Right atrium auricular region (tissue), 2 donors: Measurements from ENCODE around the gene ITFG1. TPM values are rescaled to one million over a fixed set of nuclear protein-coding genes. Genes with fewer than 3 reads are reported as not detected.
A peak's percentile ranks its signal among the peaks of the same experiment; 100 is the strongest.
"Not testable (repeated sequence)": the region's sequence is repeated elsewhere in the genome, so short reads cannot be mapped to it uniquely, and the experiment has no call there.

Source experiments
- DNase-seq: peaks from one replicate; pipeline ENCODE4 v3.0.0-alpha.2; 2019; ENCODE audit warnings: low spot score
- H3K27ac ChIP-seq, 2 donors: fragments of 200-600 bp; sonication (generic); 1 replicate in 1 of 2; 2 replicates in 1 of 2; pipeline ENCODE4 v1.5.1; 2016 to 2019
- H3K27me3 ChIP-seq, 2 donors: fragments of 200-600 bp; sonication (generic); one replicate each; pipeline versions ENCODE4 v1.5.1 to v1.6.0; 2017 to 2019
- H3K36me3 ChIP-seq: fragments of 200-600 bp; sonication (generic); one replicate; pipeline ENCODE4 v1.5.1; 2016
- H3K4me1 ChIP-seq, 2 donors: fragments of 200-600 bp; sonication (generic); one replicate each; pipeline versions ENCODE4 v1.5.1 to v1.6.0; 2017 to 2019
- H3K4me3 ChIP-seq, 2 donors: fragments of 200-600 bp; sonication (generic); 1 replicate in 1 of 2; 2 replicates in 1 of 2; pipeline ENCODE4 v1.5.1; 2017 to 2019; ENCODE audit warnings: mild to moderate bottlenecking in 1 of 2, moderate library complexity in 1 of 2
- H3K9me3 ChIP-seq, 2 donors: fragments of 200-600 bp; sonication (generic); one replicate each; pipeline ENCODE4 v1.5.1; 2019
- CTCF ChIP-seq, 2 donors: fragments of 200-600 bp; sonication (generic); IDR thresholded peaks; one replicate each; pipeline ENCODE4 v1.5.1; 2019; ENCODE audit warnings: antibody characterized with exemption in 2 of 2
- total RNA-seq, 2 donors: library from RNA; depleted of rRNA; stranded (reverse); fragments of >200 nt; gene quantifications; one replicate each; pipeline ENCODE4 v1.1.0, GENCODE V29; 2016

The ITFG1 gene
- total RNA-seq, 2 donors from 2014 or later: 40.3 to 79.6 TPM

GRCh38 chr16:47470211-47470610 is 9.3 kb upstream of the ITFG1 start:
- H3K9me3 ChIP-seq: no peaks in the 10 kb centered on the region
- no peaks in the 10 kb centered on the region for H3K27me3 ChIP-seq
- no peak for TF ChIP-seq CTCF (IDR thresholded peaks at IDR 0.05)
- H3K4me3 ChIP-seq: no peak overlapping the region
- no peak overlapping the region for H3K27ac ChIP-seq
- H3K4me1 ChIP-seq: peaks cover 0 to 40% of the 10 kb centered on the region in 2 donors
- DNase-seq: no peak
- H3K36me3 ChIP-seq: no peaks in the 10 kb centered on the region

- Histone ChIP-seq H3K4me3 (no peak overlapping the region), H3K27ac (no peak overlapping the region), H3K27me3 (no peaks in the 10 kb centered on the region), H3K9me3 (no peaks in the 10 kb centered on the region), H3K36me3 (no peaks in the 10 kb centered on the region), H3K4me1 (peaks cover 0 to 43% of the 10 kb centered on the region in 2 donors)
- no peak for DNase-seq
- no peak for TF ChIP-seq CTCF (IDR thresholded peaks at IDR 0.05)
Measured at GRCh38 chr16:47469227-47469626, 8.4 kb upstream of the ITFG1 start.

- not testable (repeated sequence) for H3K4me3 ChIP-seq, DNase-seq, H3K9me3 ChIP-seq, H3K27ac ChIP-seq, H3K36me3 ChIP-seq, H3K27me3 ChIP-seq
- peaks cover 0 to 54% of the 10 kb centered on the region in 2 donors for H3K4me1 ChIP-seq
Measured at GRCh38 chr16:47468070-47468689, 7.3 kb upstream of the ITFG1 start.

DNA sequence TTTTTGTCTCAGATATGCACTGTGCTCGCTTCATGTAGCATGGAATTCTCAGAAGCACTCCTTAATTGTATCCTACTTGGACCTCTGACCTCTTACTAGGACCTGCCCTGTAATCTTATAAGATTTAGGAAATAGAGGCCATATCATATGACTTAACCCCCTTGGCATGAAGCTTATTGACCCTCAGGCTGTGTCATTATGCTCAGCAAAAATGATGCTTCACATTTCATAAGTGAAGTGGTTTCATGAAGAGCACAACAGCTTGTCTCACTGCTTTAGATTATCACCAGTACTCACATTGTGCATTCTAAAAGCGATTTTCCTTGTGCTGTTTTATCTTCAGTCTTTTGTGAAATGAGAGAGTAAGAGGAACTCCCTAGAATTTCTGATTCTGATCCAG is 6.6 kb upstream of the ITFG1 start:
- Histone ChIP-seq H3K4me3 (no peak overlapping the region), H3K36me3 (no peaks in the 10 kb centered on the region), H3K27ac (no peak overlapping the region), H3K4me1 (peaks cover 0 to 60% of the 10 kb centered on the region in 2 donors), H3K9me3 (no peaks in the 10 kb centered on the region), H3K27me3 (no peaks in the 10 kb centered on the region)
- no peak for TF ChIP-seq CTCF (IDR thresholded peaks at IDR 0.05)
- DNase-seq: no peak

DNA sequence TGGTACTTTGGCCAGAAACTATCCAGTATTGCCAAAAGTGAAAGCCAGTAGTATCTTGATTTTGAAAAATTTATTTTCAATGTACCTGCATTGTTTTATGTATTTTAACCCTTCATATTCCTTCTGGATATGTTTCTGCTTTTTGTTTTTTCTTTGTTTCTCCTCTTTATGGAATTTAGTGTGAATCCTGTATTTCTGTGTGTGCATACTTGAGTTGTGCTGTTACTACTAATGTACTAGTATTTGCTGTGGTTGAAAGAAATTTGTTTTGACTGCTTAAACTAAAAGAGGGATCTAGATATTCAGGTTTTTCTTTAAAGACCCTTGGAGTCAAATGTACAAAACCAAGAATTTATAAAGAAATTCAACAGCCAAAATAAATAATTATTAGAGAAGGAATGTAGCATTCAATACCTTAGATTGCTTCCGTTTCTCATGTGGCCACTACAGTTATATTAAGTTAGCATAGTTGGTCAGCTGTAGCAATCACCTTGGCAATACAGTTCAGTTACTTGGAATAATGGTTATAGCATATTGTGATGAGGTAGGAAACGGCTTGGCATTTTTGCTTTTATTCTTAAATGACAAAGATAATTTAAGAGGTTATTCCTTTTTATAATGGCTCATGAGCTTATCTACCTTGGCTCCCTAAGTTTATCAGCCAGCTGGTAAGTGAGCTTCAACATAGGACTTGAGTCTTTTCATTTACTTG is 5.2 kb upstream of the ITFG1 start:
- DNase-seq: no peak
- Histone ChIP-seq H3K36me3 (no peaks in the 10 kb centered on the region), H3K4me1 (peaks cover 0 to 68% of the 10 kb centered on the region in 2 donors), H3K9me3 (no peaks in the 10 kb centered on the region), H3K4me3 (no peak overlapping the region), H3K27ac (no peak overlapping the region), H3K27me3 (no peaks in the 10 kb centered on the region)
- no peak for TF ChIP-seq CTCF (IDR thresholded peaks at IDR 0.05)

DNA sequence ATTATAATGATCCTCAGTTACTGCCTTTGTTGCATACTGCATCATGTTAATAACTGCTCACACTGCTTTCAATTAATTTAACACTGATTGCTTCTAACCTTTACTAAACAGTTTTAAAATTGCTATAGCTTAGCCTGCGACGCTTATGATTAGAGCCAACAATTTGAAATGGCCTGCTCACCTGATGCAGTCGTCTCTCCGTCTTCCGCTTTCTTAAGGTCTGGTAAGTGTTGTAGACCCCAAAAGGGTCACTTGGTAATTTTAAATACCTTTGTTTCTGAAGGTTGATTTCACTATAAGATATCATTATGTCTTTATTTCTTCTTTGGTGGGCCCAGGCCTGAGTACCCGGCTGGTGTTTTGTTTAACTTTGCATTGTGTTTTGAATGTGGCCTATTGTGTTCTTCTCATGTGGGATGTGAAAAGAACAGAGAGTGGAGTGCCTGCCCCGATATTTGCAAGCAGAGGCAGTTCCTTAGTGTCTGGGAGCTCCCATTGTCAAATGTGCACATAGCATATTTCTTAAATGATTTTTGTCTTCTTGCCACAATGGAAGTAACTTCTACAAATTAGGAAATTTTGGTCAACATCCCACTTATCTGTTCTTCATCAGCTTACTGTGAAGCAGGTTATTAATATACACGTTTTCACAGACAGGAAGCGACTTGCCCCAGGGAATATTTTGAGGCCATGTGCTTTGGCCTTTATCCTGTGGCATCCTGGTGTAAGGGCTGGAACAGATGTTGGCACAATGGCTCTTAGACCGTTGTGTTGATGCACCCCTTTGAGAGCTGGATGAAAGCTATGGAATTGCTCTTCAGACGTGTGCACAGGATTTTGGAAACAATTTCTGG is 3.1 kb upstream of the ITFG1 start:
- TF ChIP-seq CTCF (IDR thresholded peaks at IDR 0.05): no peak
- Histone ChIP-seq H3K36me3 (no peaks in the 10 kb centered on the region), H3K9me3 (no peaks in the 10 kb centered on the region), H3K4me1 (peaks cover 0 to 82% of the 10 kb centered on the region in 2 donors), H3K27ac (peak overlapping the region in 1 of 2 donors; percentile 2), H3K27me3 (no peaks in the 10 kb centered on the region), H3K4me3 (no peak overlapping the region)
- DNase-seq: no peak
